Thyroid gland (tissue), 4 donors: ENCODE data around the gene TP53BP2. TPM values are rescaled to one million over a fixed set of nuclear protein-coding genes. Genes with fewer than 3 reads are reported as not detected.

Experiments
- DNase-seq, 2 donors: peaks; one replicate each; pipeline ENCODE4 v3.0.0-alpha.2; 2019
- H3K27ac ChIP-seq, 3 donors: fragments of 200-600 bp; sonication (generic); 1 replicate in 2 of 3; 2 replicates in 1 of 3; pipeline ENCODE4 v1.5.1; 2016 to 2019; ENCODE audit warnings: mild to moderate bottlenecking in 1 of 3, moderate library complexity in 1 of 3
- H3K27me3 ChIP-seq: fragments of 200-600 bp; sonication (generic); one replicate; pipeline ENCODE4 v1.5.1; 2019
- H3K36me3 ChIP-seq, 2 donors: fragments of 200-600 bp; sonication (generic); one replicate each; pipeline ENCODE4 v1.5.1; 2016 to 2019
- H3K4me1 ChIP-seq, 2 donors: fragments of 200-600 bp; sonication (generic); one replicate each; pipeline ENCODE4 v1.5.1; 2017 to 2019
- H3K4me3 ChIP-seq, 3 donors: fragments of 200-600 bp; sonication (generic); replicated peaks in 1 of 3; 1 replicate in 2 of 3; 2 replicates in 1 of 3; pipeline ENCODE4 v1.5.1; 2016; ENCODE audit warnings: mild to moderate bottlenecking in 1 of 3
- H3K9me3 ChIP-seq: fragments of 200-600 bp; sonication (generic); one replicate; pipeline ENCODE4 v1.5.1; 2017
- CTCF ChIP-seq, 6 experiments: fragments of 200-600 bp in 3 of 6; fragments of 450-650 bp in 3 of 6; sonication (generic) in 3 of 6; IDR thresholded peaks; one replicate each; pipeline ENCODE4 v1.5.1; 2016 to 2019; ENCODE audit warnings: antibody characterized with exemption in 6 of 6, mild to moderate bottlenecking in 2 of 6, inconsistent platforms in 1 of 6, moderate library complexity in 1 of 6
- POLR2A ChIP-seq, 2 donors: fragments of 450-650 bp; IDR thresholded peaks; one replicate each; pipeline ENCODE4 v1.6.1; 2017; ENCODE audit warnings: antibody characterized with exemption in 2 of 2, mild to moderate bottlenecking in 2 of 2, moderate library complexity in 1 of 2
- WGBS, 2 donors: methylation state at CpG; one replicate each; pipeline ENCODE4 v1.1.5; 2017; 5-methylcytosine and 5-hydroxymethylcytosine counted together
- intact Hi-C: fragments of 100-400 bp; cut with DNase I; formaldehyde crosslinking; loops from one replicate; pipeline ENCODE4 v1.15.1; 2023
- total RNA-seq, 4 donors: library from RNA; depleted of rRNA; stranded (reverse); fragments of >200 nt; gene quantifications; one replicate each; pipeline ENCODE4 v1.2.3, GENCODE V29; 2016

Gene TP53BP2
- total RNA-seq, 4 donors from 2014 or later = 58.2 to 98.0 (median 76.1) TPM

- Histone ChIP-seq H3K9me3 (no peaks in the 10 kb centered on the region), H3K27me3 (no peaks in the 10 kb centered on the region), H3K4me3 (no peak overlapping the region), H3K36me3 (no peaks in the 10 kb centered on the region), H3K4me1 (no peaks in the 10 kb centered on the region), H3K27ac (no peak overlapping the region)
- TF ChIP-seq CTCF (IDR thresholded peaks at IDR 0.05) (no peak), POLR2A (IDR thresholded peaks at IDR 0.05) (no peak)
- DNase-seq = no peak
- 95 to 97% methylated on average over 1 of the region's 1 CpG for WGBS, 2 donors
- intact Hi-C loops = no loop called here
Measured at GRCh38 chr1:223878598-223879325, 33.0 kb upstream of the TP53BP2 start.

- no peak overlapping the region for H3K27ac ChIP-seq
- H3K9me3 ChIP-seq = no peaks in the 10 kb centered on the region
- no peak overlapping the region for H3K4me3 ChIP-seq
- TF ChIP-seq CTCF (IDR thresholded peaks at IDR 0.05) = no peak
- TF ChIP-seq POLR2A (IDR thresholded peaks at IDR 0.05) = no peak
- intact Hi-C loops = no loop called here
- DNase-seq = no peak
- H3K36me3 ChIP-seq = no peaks in the 10 kb centered on the region
- H3K27me3 ChIP-seq = no peaks in the 10 kb centered on the region
- no peaks in the 10 kb centered on the region for H3K4me1 ChIP-seq
- 79 to 86% methylated on average over 3 of the region's 3 CpGs for WGBS, 2 donors
Measured at GRCh38 chr1:223877804-223878203, 32.1 kb upstream of the TP53BP2 start.

GRCh38 chr1:223876590-223876989 lies 30.8 kb upstream of the TP53BP2 start:
- H3K4me3 ChIP-seq = no peak overlapping the region
- TF ChIP-seq CTCF (IDR thresholded peaks at IDR 0.05) = no peak
- no peak for TF ChIP-seq POLR2A (IDR thresholded peaks at IDR 0.05)
- no peak overlapping the region for H3K27ac ChIP-seq
- H3K9me3 ChIP-seq = no peaks in the 10 kb centered on the region
- H3K4me1 ChIP-seq = no peaks in the 10 kb centered on the region
- 81 to 85% methylated on average over 6 of the region's 6 CpGs for whole genome bisulfite sequencing, 2 donors
- DNase-seq = no peak
- no peaks in the 10 kb centered on the region for H3K36me3 ChIP-seq
- H3K27me3 ChIP-seq = no peaks in the 10 kb centered on the region
- intact Hi-C loops = no loop called here

GRCh38 chr1:223873044-223873443 lies 27.3 kb upstream of the TP53BP2 start:
- Histone ChIP-seq H3K27me3 (no peaks in the 10 kb centered on the region), H3K27ac (no peak overlapping the region), H3K4me1 (no peaks in the 10 kb centered on the region), H3K4me3 (no peak overlapping the region), H3K9me3 (no peaks in the 10 kb centered on the region), H3K36me3 (no peaks in the 10 kb centered on the region)
- intact Hi-C loops = no loop called here
- no peak for DNase-seq
- no peak for TF ChIP-seq POLR2A (IDR thresholded peaks at IDR 0.05)
- no peak for TF ChIP-seq CTCF (IDR thresholded peaks at IDR 0.05)
- WGBS, 2 donors = 89% methylated on average over 5 of the region's 5 CpGs

- H3K9me3 ChIP-seq = no peaks in the 10 kb centered on the region
- no peak overlapping the region for H3K4me3 ChIP-seq
- no peak for DNase-seq
- H3K36me3 ChIP-seq = no peaks in the 10 kb centered on the region
- intact Hi-C loops = no loop called here
- TF ChIP-seq CTCF (IDR thresholded peaks at IDR 0.05) = no peak
- no peak for TF ChIP-seq POLR2A (IDR thresholded peaks at IDR 0.05)
- no peak overlapping the region for H3K27ac ChIP-seq
- 78 to 87% methylated on average over 5 of the region's 5 CpGs for WGBS, 2 donors
- H3K4me1 ChIP-seq = no peaks in the 10 kb centered on the region
- H3K27me3 ChIP-seq = no peaks in the 10 kb centered on the region
Measured at GRCh38 chr1:223872308-223872901, 26.7 kb upstream of the TP53BP2 start.
